Left ventricle myocardium inferior (tissue), 1 donor: ENCODE data around the gene SCFD2. TPM values are rescaled to one million over a fixed set of nuclear protein-coding genes. Genes with fewer than 3 reads are reported as not detected.
A peak's percentile ranks its signal among the peaks of the same experiment; 100 is the strongest.

ENCODE experiments used
- DNase-seq: peaks from one replicate; pipeline ENCODE4 v3.0.0-alpha.2; 2020
- H3K27ac ChIP-seq: fragments of 200-600 bp; replicated peaks from 2 replicates; pipeline ENCODE4 v1.8.0; 2021
- H3K27me3 ChIP-seq: fragments of 200-600 bp; 2 replicates; pipeline ENCODE4 v1.8.0; 2021; ENCODE audit warnings: low read depth
- H3K36me3 ChIP-seq: fragments of 200-600 bp; 2 replicates; pipeline ENCODE4 v1.8.0; 2021
- H3K4me1 ChIP-seq: fragments of 200-600 bp; 2 replicates; pipeline ENCODE4 v1.8.0; 2021
- H3K4me3 ChIP-seq: fragments of 200-600 bp; 2 replicates; pipeline ENCODE4 v1.8.0; 2021; ENCODE audit warnings: mild to moderate bottlenecking, moderate library complexity
- H3K9me3 ChIP-seq: fragments of 200-600 bp; replicated peaks from 2 replicates; pipeline ENCODE4 v1.8.0; 2021
- CTCF ChIP-seq: fragments of 200-600 bp; IDR thresholded peaks from 2 replicates; pipeline ENCODE4 v1.8.0; 2021; ENCODE audit warnings: antibody characterized with exemption, mild to moderate bottlenecking, borderline replicate concordance
- intact Hi-C: fragments of 100-400 bp; cut with micrococcal nuclease; formaldehyde crosslinking; loops from one replicate; pipeline ENCODE4 v1.11.0; 2022
- total RNA-seq: library from RNA; stranded (reverse); fragmentation: NEBNext Ultra II Directional; extraction: Animal tissue kit (Norgen Biotek cat#: 25700); gene quantifications from one replicate; pipeline ENCODE4 v1.2.1, GENCODE V29; 2021
- donor health status: DM: no; HTN: yes; CAD: no; lungs with severe emphysema.

SCFD2 gene
- total RNA-seq, 1 donor from 2014 or later: 9.3 TPM

- Histone ChIP-seq H3K27me3 (no peaks in the 10 kb centered on the region), H3K27ac (no peak overlapping the region), H3K4me3 (no peak overlapping the region), H3K4me1 (peaks cover 40% of the 10 kb centered on the region), H3K36me3 (no peaks in the 10 kb centered on the region), H3K9me3 (no peaks in the 10 kb centered on the region)
- DNase-seq: no peak
- no peak for TF ChIP-seq CTCF
- intact Hi-C loops: no loop called here
Observed at GRCh38 chr4:53023677-53024299, 342.1 kb downstream of the SCFD2 start.

- Histone ChIP-seq H3K36me3 (no peaks in the 10 kb centered on the region), H3K27me3 (no peaks in the 10 kb centered on the region), H3K9me3 (no peaks in the 10 kb centered on the region), H3K27ac (peak overlapping the region; percentile 56), H3K4me1 (peaks cover 42% of the 10 kb centered on the region), H3K4me3 (no peak overlapping the region)
- no peak for TF ChIP-seq CTCF
- intact Hi-C loops: no loop called here
- DNase-seq: no peak
Observed at GRCh38 chr4:53022513-53023100, 343.3 kb downstream of the SCFD2 start.

GRCh38 chr4:53021754-53022512 is 343.9 kb downstream of the SCFD2 start:
- no peak for TF ChIP-seq CTCF
- DNase-seq: no peak
- H3K4me1 ChIP-seq: peaks cover 42% of the 10 kb centered on the region
- no peaks in the 10 kb centered on the region for H3K27me3 ChIP-seq
- intact Hi-C loops: no loop called here
- no peaks in the 10 kb centered on the region for H3K36me3 ChIP-seq
- no peaks in the 10 kb centered on the region for H3K9me3 ChIP-seq
- peak overlapping the region; percentile 56 for H3K27ac ChIP-seq
- H3K4me3 ChIP-seq: no peak overlapping the region

- Histone ChIP-seq H3K27ac (no peak overlapping the region), H3K36me3 (no peaks in the 10 kb centered on the region), H3K9me3 (no peaks in the 10 kb centered on the region), H3K4me1 (peaks cover 56% of the 10 kb centered on the region), H3K27me3 (no peaks in the 10 kb centered on the region), H3K4me3 (no peak overlapping the region)
- no peak for DNase-seq
- TF ChIP-seq CTCF: no peak
- intact Hi-C loops: loop anchor here (10.0 kb wide), 1 partner anchor 1205 kb away; the partner anchor contains the start of gene PDGFRA
Observed at GRCh38 chr4:53019485-53020382, 346.1 kb downstream of the SCFD2 start.

GRCh38 chr4:53018471-53018870 is 347.4 kb downstream of the SCFD2 start:
- no peak for TF ChIP-seq CTCF
- intact Hi-C loops: loop anchor here (10.0 kb wide), 1 partner anchor 1206 kb away; the partner anchor contains the start of gene PDGFRA
- Histone ChIP-seq H3K36me3 (no peaks in the 10 kb centered on the region), H3K4me1 (peaks cover 61% of the 10 kb centered on the region), H3K27me3 (no peaks in the 10 kb centered on the region), H3K27ac (no peak overlapping the region), H3K4me3 (no peak overlapping the region), H3K9me3 (no peaks in the 10 kb centered on the region)
- no peak for DNase-seq
